ENCODE data around the gene SMG9.

The SMG9 gene

GRCh38 chr19:43721469-43722048, 33.2 kb downstream of the SMG9 start:
- peak; percentile 16 for DNase-seq

GRCh38 chr19:43720936-43721335, 33.8 kb downstream of the SMG9 start:
- DNase-seq: no peak

GRCh38 chr19:43719918-43720317, 34.8 kb downstream of the SMG9 start:
- DNase-seq: no peak

GRCh38 chr19:43719378-43719868, 35.3 kb downstream of the SMG9 start:
- no peak for DNase-seq

GRCh38 chr19:43718627-43719377, 36.0 kb downstream of the SMG9 start:
- DNase-seq: no peak

- DNase-seq: no peak
Measured at GRCh38 chr19:43715776-43716175, 39.0 kb downstream of the SMG9 start, which contains the start of gene IRGC. Gene IRGC, plus strand, starts transcription at chr19:43716076. Its CDS starts 2,483 bp downstream, at chr19:43718559.

GRCh38 chr19:43713208-43713607, 41.6 kb downstream of the SMG9 start:
- no peak for DNase-seq

GRCh38 chr19:43711751-43712355, 42.9 kb downstream of the SMG9 start:
- DNase-seq: peak; percentile 34

GRCh38 chr19:43708716-43709115, 46.0 kb downstream of the SMG9 start:
- no peak for DNase-seq

- DNase-seq: no peak
Measured at GRCh38 chr19:43707158-43707712, 47.5 kb downstream of the SMG9 start.

- DNase-seq: no peak
Measured at GRCh38 chr19:43705729-43706128, 49.0 kb downstream of the SMG9 start.

GRCh38 chr19:43704002-43704705, 50.6 kb downstream of the SMG9 start:
- DNase-seq: no peak

GRCh38 chr19:43700395-43701000, 54.3 kb downstream of the SMG9 start:
- DNase-seq: no peak

GRCh38 chr19:43699506-43700394, 55.0 kb downstream of the SMG9 start:
- DNase-seq: no peak

GRCh38 chr19:43697295-43697694, 57.5 kb downstream of the SMG9 start:
- no peak for DNase-seq

GRCh38 chr19:43695985-43696704, 58.6 kb downstream of the SMG9 start:
- DNase-seq: no peak

- no peak for DNase-seq
Measured at GRCh38 chr19:43694553-43694952, 60.2 kb downstream of the SMG9 start.

GRCh38 chr19:43692877-43693276, 61.9 kb downstream of the SMG9 start:
- DNase-seq: no peak

GRCh38 chr19:43692385-43692784, 62.4 kb downstream of the SMG9 start:
- DNase-seq: no peak

GRCh38 chr19:43691755-43692154, 63.0 kb downstream of the SMG9 start:
- DNase-seq: no peak

- no peak for DNase-seq
Measured at GRCh38 chr19:43690890-43691289, 63.9 kb downstream of the SMG9 start.

Measured in activated CD4-positive, alpha-beta T cell treated with anti-CD3 and anti-CD28 coated beads, Interleukin-2, Interleukin-6, amounts not matched to agents 100 ng/mL and 50 ng/mL, durations not matched to agents 16 hours and 8 hours (primary cell).